ENCODE measurements around the gene FTSJ1. TPM values are rescaled to one million over a fixed set of nuclear protein-coding genes. Genes with fewer than 3 reads are reported as not detected.

FTSJ1 gene
- total RNA-seq, 1 experiment from 2014 or later: 53.9 TPM

DNA sequence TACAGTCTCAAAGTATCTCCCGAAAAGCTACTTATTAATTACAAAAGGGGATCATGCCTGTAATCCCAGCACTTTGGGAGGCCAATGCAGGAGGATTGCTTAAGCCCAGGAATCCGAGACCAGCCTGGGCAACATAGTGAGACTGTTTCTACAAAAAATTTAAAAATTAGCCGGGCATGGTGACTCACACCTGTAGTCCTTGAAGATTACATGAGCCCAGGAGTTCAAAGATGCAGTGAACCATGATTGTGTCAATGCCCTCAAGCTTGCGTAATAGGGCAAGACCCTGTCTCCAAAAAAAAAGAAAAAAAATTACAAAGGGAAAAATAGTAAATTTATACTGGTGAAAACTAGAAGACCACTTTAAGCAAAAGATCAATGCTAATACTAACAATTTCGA is 29.5 kb downstream of the FTSJ1 start:
- Mint-ChIP-seq H3K9me3 (no peaks in the 10 kb centered on the region), H3K27me3 (ENCODE audit: low read depth) (no peaks in the 10 kb centered on the region; the same call in none of the 2 replicates), H3K27ac (no peak overlapping the region), H3K4me3 (no peak overlapping the region), H3K4me1 (peaks cover 7% of the 10 kb centered on the region), H3K36me3 (no peaks in the 10 kb centered on the region)
- DNase-seq (ENCODE audit: low spot score) (no peak), ATAC-seq (no peak)
- ChIA-PET POLR2A (no interaction called here), CTCF (no interaction called here)
- no peak for TF ChIP-seq NR1H2 (CRISPR knock-in tag; IDR thresholded peaks at IDR 0.05)
- TF ChIP-seq ZNF396 (CRISPR knock-in tag; IDR thresholded peaks at IDR 0.05; ENCODE audit: borderline replicate concordance): no peak
- TF ChIP-seq SP1 (CRISPR knock-in tag; conservative IDR thresholded peaks at IDR 0.05): no peak
- no peak for TF ChIP-seq ZSCAN18 (CRISPR knock-in tag; IDR thresholded peaks at IDR 0.05)
- TF ChIP-seq SOX15 (CRISPR knock-in tag; IDR thresholded peaks at IDR 0.05): no peak
- TF ChIP-seq CBFB (CRISPR knock-in tag; IDR thresholded peaks at IDR 0.05; ENCODE audit: low read depth): no peak
- no peak for TF ChIP-seq OVOL2 (CRISPR knock-in tag; IDR thresholded peaks at IDR 0.05; ENCODE audit: borderline replicate concordance)
- TF ChIP-seq ZNF425 (CRISPR knock-in tag; conservative IDR thresholded peaks at IDR 0.05): no peak
- no peak for TF ChIP-seq ATF2 (CRISPR knock-in tag; IDR thresholded peaks at IDR 0.05; ENCODE audit: borderline replicate concordance, low read depth)
- TF ChIP-seq IRF1 (CRISPR knock-in tag; IDR thresholded peaks at IDR 0.05): no peak
- no peak for TF ChIP-seq ZMAT4 (CRISPR knock-in tag; IDR thresholded peaks at IDR 0.05)
- no peak for TF ChIP-seq RELA (CRISPR knock-in tag; IDR thresholded peaks at IDR 0.05; ENCODE audit: borderline replicate concordance)
- no peak for TF ChIP-seq HMGA2 (CRISPR knock-in tag; IDR thresholded peaks at IDR 0.05)

GRCh38 chrX:48507246-48507645 is 31.2 kb downstream of the FTSJ1 start:
- TF ChIP-seq E2F1 (CRISPR knock-in tag; IDR thresholded peaks at IDR 0.05) (no peak), ZNF138 (CRISPR knock-in tag; conservative IDR thresholded peaks at IDR 0.05) (no peak)
- H3K36me3 Mint-ChIP-seq: no peaks in the 10 kb centered on the region
- ChIA-PET CTCF (interaction anchor here (1.5 kb wide), 1 partner anchor 33 kb away, joined by 3 read pairs; no protein-coding TSS in a partner anchor), POLR2A (no interaction called here)
- H3K9me3 Mint-ChIP-seq: no peaks in the 10 kb centered on the region
- H3K27me3 Mint-ChIP-seq (ENCODE audit: low read depth): no peaks in the 10 kb centered on the region; the same call in none of the 2 replicates
- H3K4me1 Mint-ChIP-seq: peaks cover 7% of the 10 kb centered on the region
- DNase-seq (ENCODE audit: low spot score) (no peak), ATAC-seq (no peak)
- H3K4me3 Mint-ChIP-seq: no peak overlapping the region
- no peak overlapping the region for H3K27ac Mint-ChIP-seq

All from WTC11 (cell line).